Adrenal gland (tissue), 5 donors: ENCODE measurements around the gene IGFBP5.

Source experiments
- CTCF ChIP-seq, 6 experiments: fragments of 450-650 bp in 4 of 6; fragments of 200-600 bp in 2 of 6; sonication (generic) in 1 of 6; IDR thresholded peaks; 1 replicate in 5 of 6; 2 replicates in 1 of 6; pipeline versions ENCODE4 v1.5.1 to v1.8.0; 2016 to 2021; ENCODE audit warnings: antibody characterized with exemption in 6 of 6, mild to moderate bottlenecking in 2 of 6, moderate library complexity in 1 of 6
- POLR2A ChIP-seq, 2 donors: fragments of 450-650 bp; IDR thresholded peaks; one replicate each; pipeline ENCODE4 v1.6.1; 2017; ENCODE audit warnings: antibody characterized with exemption in 2 of 2, mild to moderate bottlenecking in 2 of 2, moderate library complexity in 1 of 2
- donor health status: DM: no; HTN: no; CAD: no.

- no peak for TF ChIP-seq CTCF (IDR thresholded peaks at IDR 0.05)
- TF ChIP-seq POLR2A (IDR thresholded peaks at IDR 0.05): no peak
Observed at GRCh38 chr2:216665242-216665641, 30.1 kb downstream of the IGFBP5 start.
